ENCODE data around the gene IQCK. TPM values are rescaled to one million over a fixed set of nuclear protein-coding genes. Genes with fewer than 3 reads are reported as not detected.

The IQCK gene
- total RNA-seq, 2 experiments from 2014 or later: 1.6 to 2.1 TPM

GRCh38 chr16:19817122-19817521, 99.1 kb downstream of the IQCK start:
- Mint-ChIP-seq H3K9me3 (peaks cover 8% of the 10 kb centered on the region), H3K4me1 (no peaks in the 10 kb centered on the region), H3K4me3 (no peak overlapping the region), H3K27me3 (peaks cover 4% of the 10 kb centered on the region), H3K27ac (no peak overlapping the region), H3K36me3 (no peaks in the 10 kb centered on the region)
- POLR2A ChIA-PET: no interaction called here
- ATAC-seq (ENCODE audit: low read depth) (no peak), DNase-seq (no peak)

DNA sequence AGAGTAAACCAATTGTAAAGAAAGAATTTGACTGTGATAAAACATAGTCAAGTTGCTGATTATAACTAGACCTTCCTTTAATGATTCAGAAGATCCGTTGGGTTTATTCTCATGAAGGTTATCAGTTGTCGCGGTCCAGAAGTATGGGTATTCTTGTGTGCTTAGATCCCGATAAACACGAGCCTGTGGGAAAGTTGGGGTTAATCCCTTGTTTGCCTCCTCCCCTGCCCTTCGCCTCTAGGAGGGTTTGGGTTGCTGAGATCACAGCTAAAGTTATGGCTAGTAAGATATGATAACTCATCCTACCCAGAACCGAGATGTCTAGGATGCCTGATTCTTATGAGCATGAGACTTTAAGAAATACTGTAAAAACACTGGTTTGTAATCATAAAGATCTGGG, 99.8 kb downstream of the IQCK start:
- ATAC-seq (ENCODE audit: low read depth): no peak
- no peak overlapping the region for H3K27ac Mint-ChIP-seq
- POLR2A ChIA-PET: no interaction called here
- no peaks in the 10 kb centered on the region for H3K4me1 Mint-ChIP-seq
- H3K4me3 Mint-ChIP-seq: no peak overlapping the region
- H3K36me3 Mint-ChIP-seq: no peaks in the 10 kb centered on the region
- H3K9me3 Mint-ChIP-seq: peaks cover 6% of the 10 kb centered on the region
- no peak for DNase-seq
- H3K27me3 Mint-ChIP-seq: peaks cover 4% of the 10 kb centered on the region

GRCh38 chr16:19822533-19822932, 104.5 kb downstream of the IQCK start:
- DNase-seq: no peak
- H3K27ac Mint-ChIP-seq: no peak overlapping the region
- peaks cover 4% of the 10 kb centered on the region for H3K27me3 Mint-ChIP-seq
- H3K9me3 Mint-ChIP-seq: no peaks in the 10 kb centered on the region
- H3K4me3 Mint-ChIP-seq: no peak overlapping the region
- POLR2A ChIA-PET: no interaction called here
- no peaks in the 10 kb centered on the region for H3K4me1 Mint-ChIP-seq
- no peak for ATAC-seq (ENCODE audit: low read depth)
- H3K36me3 Mint-ChIP-seq: no peaks in the 10 kb centered on the region

DNA sequence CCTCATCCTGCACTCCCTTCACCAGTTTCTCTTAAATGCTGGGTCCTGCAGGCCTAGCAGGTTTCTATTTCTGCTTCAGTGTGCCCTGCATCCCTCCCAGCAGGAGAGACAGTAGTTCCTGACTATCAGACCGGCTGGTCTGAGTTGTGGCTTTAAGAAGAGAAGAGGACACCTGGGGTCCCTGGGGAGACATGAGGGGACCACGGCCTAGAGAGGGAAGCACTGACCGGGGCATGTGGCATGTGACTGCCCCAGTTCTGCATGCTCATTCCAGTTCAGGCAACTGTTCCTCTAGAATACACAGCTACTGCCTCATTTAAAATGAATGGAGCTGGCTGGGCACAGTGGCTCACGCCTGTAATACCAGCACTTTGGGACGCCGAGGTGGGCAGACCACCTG, 105.3 kb downstream of the IQCK start:
- Mint-ChIP-seq H3K36me3 (no peaks in the 10 kb centered on the region), H3K9me3 (no peaks in the 10 kb centered on the region), H3K27me3 (no peaks in the 10 kb centered on the region), H3K27ac (no peak overlapping the region), H3K4me3 (no peak overlapping the region), H3K4me1 (no peaks in the 10 kb centered on the region)
- POLR2A ChIA-PET: no interaction called here
- no peak for ATAC-seq (ENCODE audit: low read depth)
- no peak for DNase-seq

DNA sequence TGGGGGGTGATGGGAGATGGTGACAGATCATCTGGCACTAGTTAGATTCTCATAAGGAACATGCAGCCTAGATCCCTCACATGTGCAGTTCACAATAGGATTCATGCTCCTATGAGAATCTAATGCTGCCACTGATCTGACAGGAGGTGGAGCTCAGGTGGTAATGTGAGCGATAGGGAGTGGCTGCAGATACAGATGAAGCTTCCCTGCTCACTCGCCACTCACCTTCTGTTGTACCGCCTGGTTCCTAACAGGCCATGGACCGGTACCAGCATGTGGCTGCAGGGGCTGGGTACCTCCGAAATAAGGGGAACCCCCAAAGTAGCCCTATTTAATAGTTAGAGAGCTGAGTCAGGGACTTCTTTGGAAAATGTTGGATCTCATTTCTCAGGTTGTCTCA, 106.1 kb downstream of the IQCK start:
- Mint-ChIP-seq H3K4me3 (no peak overlapping the region), H3K9me3 (no peaks in the 10 kb centered on the region), H3K27ac (no peak overlapping the region), H3K4me1 (no peaks in the 10 kb centered on the region), H3K36me3 (no peaks in the 10 kb centered on the region), H3K27me3 (no peaks in the 10 kb centered on the region)
- ATAC-seq (ENCODE audit: low read depth): no peak
- POLR2A ChIA-PET: no interaction called here
- DNase-seq: no peak

- POLR2A ChIA-PET: interaction anchor here (0.6 kb wide), 1 partner anchor 23 kb away, joined by 3 read pairs; no protein-coding TSS in a partner anchor
- Mint-ChIP-seq H3K9me3 (no peaks in the 10 kb centered on the region), H3K4me3 (no peak overlapping the region), H3K36me3 (no peaks in the 10 kb centered on the region), H3K27ac (no peak overlapping the region), H3K4me1 (no peaks in the 10 kb centered on the region), H3K27me3 (peaks cover 2% of the 10 kb centered on the region)
- DNase-seq (no peak), ATAC-seq (ENCODE audit: low read depth) (no peak)
Observed at GRCh38 chr16:19829844-19830692, 112.0 kb downstream of the IQCK start.

DNA sequence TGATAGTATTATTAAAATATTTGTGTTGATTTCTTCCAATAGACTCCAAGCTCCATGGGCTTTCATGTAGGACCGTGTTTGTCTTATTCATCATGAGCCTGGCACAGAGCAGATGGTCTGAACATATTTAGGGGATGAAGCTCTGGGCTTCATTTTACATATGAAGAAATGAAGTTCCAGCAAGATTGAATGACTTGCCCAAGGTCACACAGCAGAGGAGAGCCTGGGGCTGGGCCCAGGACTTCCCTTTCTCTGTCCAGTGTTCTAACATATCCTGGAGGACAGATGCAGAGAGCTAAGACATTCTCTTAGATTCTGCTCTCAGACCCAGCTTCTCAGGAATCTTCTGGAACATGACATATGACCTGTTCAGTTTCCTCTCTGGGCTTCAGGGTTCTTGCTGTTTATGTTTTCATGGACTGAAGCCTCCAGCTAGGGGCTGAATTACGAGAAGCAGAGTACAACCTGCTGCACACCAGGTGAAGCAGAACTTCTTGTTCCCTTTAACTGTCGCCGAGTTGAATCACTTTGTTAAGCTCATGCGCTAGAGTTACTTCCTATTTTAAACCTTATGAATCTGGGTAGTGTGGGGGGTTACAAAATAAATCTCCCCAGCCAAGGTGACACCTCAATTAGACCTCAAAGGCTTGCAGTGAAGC, 113.0 kb downstream of the IQCK start:
- H3K4me3 Mint-ChIP-seq: no peak overlapping the region
- no peak overlapping the region for H3K27ac Mint-ChIP-seq
- H3K27me3 Mint-ChIP-seq: peaks cover 2% of the 10 kb centered on the region
- ATAC-seq (ENCODE audit: low read depth) (no peak), DNase-seq (no peak)
- H3K9me3 Mint-ChIP-seq: no peaks in the 10 kb centered on the region
- POLR2A ChIA-PET: interaction anchor here (0.6 kb wide), 1 partner anchor 22 kb away, joined by 3 read pairs; no protein-coding TSS in a partner anchor
- no peaks in the 10 kb centered on the region for H3K36me3 Mint-ChIP-seq
- H3K4me1 Mint-ChIP-seq: no peaks in the 10 kb centered on the region

DNA sequence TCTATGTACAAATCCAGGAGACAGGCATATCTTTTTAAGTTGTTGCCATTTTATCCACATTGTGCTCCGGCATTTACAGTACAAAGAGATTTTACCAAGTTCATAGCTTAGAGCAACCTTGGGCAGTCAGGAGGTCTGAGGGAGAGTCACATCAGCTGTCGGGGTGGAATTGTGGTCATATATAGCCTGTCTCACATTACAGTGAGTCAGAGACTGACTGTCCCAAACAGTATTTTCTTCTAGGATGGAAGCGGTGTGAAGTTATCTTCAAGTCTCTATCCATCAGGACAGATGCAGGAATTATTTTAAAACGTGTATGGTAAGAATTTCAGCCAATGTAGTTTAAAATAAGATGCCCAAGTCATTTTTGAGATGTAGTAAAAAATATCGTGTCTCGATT, 113.6 kb downstream of the IQCK start:
- Mint-ChIP-seq H3K36me3 (no peaks in the 10 kb centered on the region), H3K9me3 (no peaks in the 10 kb centered on the region), H3K4me3 (no peak overlapping the region), H3K4me1 (no peaks in the 10 kb centered on the region), H3K27me3 (peaks cover 2% of the 10 kb centered on the region), H3K27ac (no peak overlapping the region)
- no peak for DNase-seq
- POLR2A ChIA-PET: no interaction called here
- no peak for ATAC-seq (ENCODE audit: low read depth)

- peaks cover 2% of the 10 kb centered on the region for H3K27me3 Mint-ChIP-seq
- ATAC-seq (ENCODE audit: low read depth) (no peak), DNase-seq (no peak)
- H3K36me3 Mint-ChIP-seq: no peaks in the 10 kb centered on the region
- no peaks in the 10 kb centered on the region for H3K4me1 Mint-ChIP-seq
- H3K4me3 Mint-ChIP-seq: no peak overlapping the region
- no peaks in the 10 kb centered on the region for H3K9me3 Mint-ChIP-seq
- POLR2A ChIA-PET: no interaction called here
- H3K27ac Mint-ChIP-seq: no peak overlapping the region
Observed at GRCh38 chr16:19833176-19833575, 115.1 kb downstream of the IQCK start.

DNA sequence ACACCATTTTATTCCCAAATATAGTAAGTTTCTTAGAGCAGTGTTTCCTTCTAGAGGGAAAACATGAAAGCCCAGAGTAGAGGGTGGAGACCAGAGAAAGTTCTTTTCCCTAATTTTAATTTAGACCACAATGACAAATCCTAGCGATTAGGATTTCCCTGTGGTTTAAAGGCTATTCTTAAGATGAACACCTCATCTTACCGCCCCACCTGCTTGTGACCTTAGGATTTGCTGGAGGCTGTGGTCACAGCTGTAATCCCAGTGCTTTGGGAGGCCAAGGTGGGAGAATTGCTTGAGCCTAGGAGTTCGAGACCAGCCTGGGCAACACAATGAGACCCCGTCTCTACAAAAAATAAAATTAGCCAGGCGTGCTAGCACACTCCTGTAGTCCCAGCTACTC, 115.5 kb downstream of the IQCK start:
- peaks cover 2% of the 10 kb centered on the region for H3K27me3 Mint-ChIP-seq
- POLR2A ChIA-PET: no interaction called here
- ATAC-seq (ENCODE audit: low read depth) (no peak), DNase-seq (no peak)
- H3K4me3 Mint-ChIP-seq: no peak overlapping the region
- H3K9me3 Mint-ChIP-seq: no peaks in the 10 kb centered on the region
- no peak overlapping the region for H3K27ac Mint-ChIP-seq
- H3K4me1 Mint-ChIP-seq: no peaks in the 10 kb centered on the region
- no peaks in the 10 kb centered on the region for H3K36me3 Mint-ChIP-seq

DNA sequence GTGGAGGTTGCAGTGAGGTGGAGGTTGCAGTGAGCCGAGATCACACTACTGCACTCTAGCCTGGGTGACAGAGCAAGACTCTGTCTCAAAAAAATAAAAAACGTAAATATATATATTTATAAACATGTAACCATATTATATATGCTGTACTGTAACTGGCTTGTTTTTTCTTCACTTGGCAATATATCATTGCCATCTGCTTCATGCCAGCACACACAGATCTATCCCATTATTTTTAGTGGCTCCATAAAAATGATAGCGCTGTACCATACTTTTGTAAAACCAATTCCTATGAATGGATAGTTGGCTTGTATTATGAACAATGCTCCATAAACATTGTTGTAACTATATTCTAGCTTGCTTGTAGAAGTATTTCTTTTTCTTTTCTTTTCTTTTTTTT, 117.1 kb downstream of the IQCK start:
- Mint-ChIP-seq H3K9me3 (no peaks in the 10 kb centered on the region), H3K27me3 (peaks cover 2% of the 10 kb centered on the region), H3K36me3 (no peaks in the 10 kb centered on the region), H3K27ac (no peak overlapping the region), H3K4me3 (no peak overlapping the region), H3K4me1 (no peaks in the 10 kb centered on the region)
- ATAC-seq (ENCODE audit: low read depth) (no peak), DNase-seq (no peak)
- POLR2A ChIA-PET: no interaction called here

GRCh38 chr16:19835968-19836421, 117.9 kb downstream of the IQCK start:
- DNase-seq (no peak), ATAC-seq (ENCODE audit: low read depth) (no peak)
- POLR2A ChIA-PET: no interaction called here
- Mint-ChIP-seq H3K27ac (no peak overlapping the region), H3K4me3 (no peak overlapping the region), H3K27me3 (no peaks in the 10 kb centered on the region), H3K4me1 (no peaks in the 10 kb centered on the region), H3K9me3 (no peaks in the 10 kb centered on the region), H3K36me3 (no peaks in the 10 kb centered on the region)

DNA sequence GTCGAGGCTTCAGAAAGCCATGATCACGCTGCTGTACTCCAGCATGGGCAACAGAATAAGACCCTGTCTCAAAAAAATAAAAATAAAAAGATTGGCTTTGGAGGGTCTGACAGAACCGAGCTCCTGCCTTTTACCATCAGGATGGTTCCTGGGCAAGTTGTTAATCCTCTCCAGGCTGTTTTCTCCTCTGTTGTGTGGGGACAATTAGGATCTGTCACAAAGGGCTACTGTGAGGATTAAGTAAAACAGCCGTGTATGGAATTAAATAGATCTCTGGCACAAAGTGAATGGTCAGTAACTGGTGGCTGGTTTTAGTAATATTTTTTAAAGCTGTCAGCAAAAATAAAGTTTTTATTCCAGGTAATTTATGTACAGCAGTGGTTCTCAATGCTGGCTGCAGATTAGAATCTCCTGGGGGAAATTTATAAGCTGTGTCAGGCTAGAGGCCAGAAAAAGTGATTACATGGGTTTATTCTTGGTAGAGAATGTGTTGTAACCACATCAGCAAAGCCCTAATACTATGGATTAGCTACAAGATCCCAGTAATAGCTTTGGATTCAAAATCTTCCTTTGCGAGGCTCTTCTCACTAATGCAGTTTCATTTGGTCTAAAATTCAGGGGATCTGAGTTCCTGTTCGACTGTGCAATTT, 119.4 kb downstream of the IQCK start:
- peaks cover 5% of the 10 kb centered on the region for H3K27me3 Mint-ChIP-seq
- H3K9me3 Mint-ChIP-seq: no peaks in the 10 kb centered on the region
- no peak overlapping the region for H3K27ac Mint-ChIP-seq
- no peak for ATAC-seq (ENCODE audit: low read depth)
- no peak for DNase-seq
- no peak overlapping the region for H3K4me3 Mint-ChIP-seq
- POLR2A ChIA-PET: no interaction called here
- H3K4me1 Mint-ChIP-seq: no peaks in the 10 kb centered on the region
- H3K36me3 Mint-ChIP-seq: no peaks in the 10 kb centered on the region

Data from activated naive CD8-positive, alpha-beta T cell treated with anti-CD3 and anti-CD28 coated beads, Interleukin-2, amount 10 ng/mL, durations not matched to agents 7 days and 5 days (primary cell).